ENCODE measurements around the gene PFKL. TPM values are rescaled to one million over a fixed set of nuclear protein-coding genes. Genes with fewer than 3 reads are reported as not detected.

Gene PFKL
- polyA plus RNA-seq, 1 donor (not counting 4 experiments of a cell fraction or from before 2014, with no cell fraction given): 46.6 TPM

DNA sequence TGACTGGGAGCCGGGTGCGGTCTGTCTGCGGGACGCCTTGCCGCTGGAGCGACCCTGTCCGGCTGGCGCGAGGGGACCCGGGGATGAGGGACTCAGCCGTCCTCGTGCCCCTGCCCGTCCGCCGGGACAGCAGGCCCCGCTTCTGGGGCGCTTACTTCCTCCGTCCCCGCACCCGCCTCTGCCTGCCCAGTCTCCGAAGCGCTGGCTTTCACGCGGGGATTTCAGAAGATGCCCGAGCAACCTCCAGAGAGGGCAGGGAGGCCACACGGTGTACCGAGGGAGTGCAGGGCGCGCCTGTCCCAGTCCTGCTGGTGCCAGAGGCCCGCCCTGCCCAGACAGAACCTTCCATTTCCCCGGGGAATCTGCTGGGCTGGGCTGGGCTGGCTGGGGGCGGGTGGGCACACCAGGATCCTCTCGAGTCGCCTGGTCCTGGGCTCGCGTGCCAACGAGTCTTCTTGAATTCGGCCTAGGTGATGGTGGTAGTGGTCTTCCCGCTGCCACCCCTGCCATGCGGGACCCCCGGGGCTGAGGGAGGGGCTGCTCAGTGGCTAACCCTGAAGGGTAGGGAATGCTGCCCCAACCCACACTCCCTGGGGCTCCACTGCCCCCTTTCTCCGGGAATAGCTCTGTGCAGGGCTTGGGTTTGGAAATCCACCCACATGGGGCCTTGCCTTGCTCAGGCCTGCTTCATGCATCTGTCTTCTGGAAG lies 51.1 kb downstream of the PFKL start:
- DNase-seq (ENCODE audit: low read depth, low spot score): no peak
- FAIRE-seq: no peak
- no peaks in the 10 kb centered on the region for H3K36me3 ChIP-seq (ENCODE audit: control insufficient read depth in 2 of 2, extremely low read depth in 1 of 2, insufficient read depth in 2 of 2, low read length in 2 of 2)
- H2AFZ ChIP-seq (ENCODE audit: control insufficient read depth, low read length): no peak overlapping the region
- H3K4me1 ChIP-seq (ENCODE audit: control insufficient read depth, extremely low read depth, insufficient read depth, low read length): no peaks in the 10 kb centered on the region
- no peak overlapping the region for H3K4me2 ChIP-seq (ENCODE audit: control insufficient read depth, extremely low read depth, insufficient read depth, low read depth, low read length)
- no peaks in the 10 kb centered on the region for H3K79me2 ChIP-seq (ENCODE audit: control insufficient read depth, insufficient read depth, low read length)
- H3K27ac ChIP-seq (ENCODE audit: control insufficient read depth, insufficient read depth, low read length): no peak overlapping the region
- H3K9me1 ChIP-seq (ENCODE audit: control insufficient read depth, extremely low read depth, insufficient read depth, low read length): no peaks in the 10 kb centered on the region
- peaks cover 48% of the 10 kb centered on the region for H3K27me3 ChIP-seq (ENCODE audit: control insufficient read depth, extremely low read depth, insufficient read depth, low read length)
- H4K20me1 ChIP-seq (ENCODE audit: control insufficient read depth, extremely low read depth, insufficient read depth, low read length): no peaks in the 10 kb centered on the region
- no peaks in the 10 kb centered on the region for H3K9me3 ChIP-seq (ENCODE audit: control insufficient read depth, low read depth, low read length)
- H3K9ac ChIP-seq (ENCODE audit: control insufficient read depth, extremely low read depth, insufficient read depth, low read length): no peak overlapping the region
- dilution Hi-C loops (cut with MboI; ENCODE audit: extremely low pct_ligation_motif_present, low sequenced_read_pairs): no loop called here
- no peak overlapping the region for H3K4me3 ChIP-seq (ENCODE audit: control insufficient read depth in 2 of 3, extremely low read depth in 1 of 3, insufficient read depth in 2 of 3, low read depth in 1 of 3, low read length in 3 of 3)
- TF ChIP-seq EZH2 (IDR thresholded peaks at IDR 0.05; ENCODE audit: low read length): peak; percentile 77
- TF ChIP-seq, protein P1, sequence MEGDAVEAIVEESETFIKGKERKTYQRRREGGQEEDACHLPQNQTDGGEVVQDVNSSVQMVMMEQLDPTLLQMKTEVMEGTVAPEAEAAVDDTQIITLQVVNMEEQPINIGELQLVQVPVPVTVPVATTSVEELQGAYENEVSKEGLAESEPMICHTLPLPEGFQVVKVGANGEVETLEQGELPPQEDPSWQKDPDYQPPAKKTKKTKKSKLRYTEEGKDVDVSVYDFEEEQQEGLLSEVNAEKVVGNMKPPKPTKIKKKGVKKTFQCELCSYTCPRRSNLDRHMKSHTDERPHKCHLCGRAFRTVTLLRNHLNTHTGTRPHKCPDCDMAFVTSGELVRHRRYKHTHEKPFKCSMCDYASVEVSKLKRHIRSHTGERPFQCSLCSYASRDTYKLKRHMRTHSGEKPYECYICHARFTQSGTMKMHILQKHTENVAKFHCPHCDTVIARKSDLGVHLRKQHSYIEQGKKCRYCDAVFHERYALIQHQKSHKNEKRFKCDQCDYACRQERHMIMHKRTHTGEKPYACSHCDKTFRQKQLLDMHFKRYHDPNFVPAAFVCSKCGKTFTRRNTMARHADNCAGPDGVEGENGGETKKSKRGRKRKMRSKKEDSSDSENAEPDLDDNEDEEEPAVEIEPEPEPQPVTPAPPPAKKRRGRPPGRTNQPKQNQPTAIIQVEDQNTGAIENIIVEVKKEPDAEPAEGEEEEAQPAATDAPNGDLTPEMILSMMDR (optimal IDR thresholded peaks at IDR 0.05 in 1 of 3, IDR thresholded peaks at IDR 0.05 in 1 of 3, conservative IDR thresholded peaks at IDR 0.05 in 1 of 3; ENCODE audit: extremely low read depth in 1 of 3, insufficient read depth in 2 of 3, low read length in 3 of 3): no peak

DNA sequence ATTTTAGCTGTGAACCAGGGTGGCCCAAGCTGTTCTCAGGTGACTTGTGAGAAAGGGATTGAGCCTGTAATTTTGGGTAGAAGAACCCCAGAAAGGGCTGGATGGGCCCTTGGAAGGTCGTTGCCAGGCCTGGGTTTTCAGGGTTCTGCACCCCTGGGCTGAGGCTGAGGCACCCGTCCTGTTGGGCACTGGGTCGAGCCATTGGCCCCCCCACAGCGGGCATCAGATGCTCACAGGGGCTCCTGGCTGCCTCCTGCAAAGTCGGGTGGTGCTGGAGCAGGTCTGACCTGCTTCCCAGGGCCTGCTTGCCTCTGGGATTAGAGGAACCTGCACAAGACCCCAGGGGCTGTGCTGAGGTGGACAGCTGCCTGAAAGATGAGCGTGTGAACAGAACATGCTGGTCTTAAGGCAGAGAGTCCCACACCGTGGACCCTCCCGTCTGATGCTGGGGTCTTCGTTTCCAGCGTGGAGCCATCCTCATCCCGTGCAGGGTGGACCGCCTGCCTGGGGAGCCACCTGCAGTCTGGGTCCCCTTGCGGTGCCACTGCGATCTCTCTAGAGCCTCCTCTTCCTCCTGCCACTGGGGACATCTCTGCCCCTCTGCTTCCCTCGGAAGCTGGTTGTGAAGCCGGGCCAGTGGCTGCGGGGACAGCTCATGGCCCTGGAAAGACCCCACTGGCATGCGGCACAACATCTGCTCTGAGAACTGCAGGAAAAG lies 51.8 kb downstream of the PFKL start:
- dilution Hi-C loops (cut with MboI; ENCODE audit: extremely low pct_ligation_motif_present, low sequenced_read_pairs): no loop called here
- FAIRE-seq (no peak), DNase-seq (ENCODE audit: low read depth, low spot score) (no peak)
- H3K79me2 ChIP-seq (ENCODE audit: control insufficient read depth, insufficient read depth, low read length): no peaks in the 10 kb centered on the region
- no peak overlapping the region for H3K27ac ChIP-seq (ENCODE audit: control insufficient read depth, insufficient read depth, low read length)
- H3K4me1 ChIP-seq (ENCODE audit: control insufficient read depth, extremely low read depth, insufficient read depth, low read length): no peaks in the 10 kb centered on the region
- H3K9ac ChIP-seq (ENCODE audit: control insufficient read depth, extremely low read depth, insufficient read depth, low read length): no peak overlapping the region
- no peaks in the 10 kb centered on the region for H3K36me3 ChIP-seq (ENCODE audit: control insufficient read depth in 2 of 2, extremely low read depth in 1 of 2, insufficient read depth in 2 of 2, low read length in 2 of 2)
- no peak overlapping the region for H2AFZ ChIP-seq (ENCODE audit: control insufficient read depth, low read length)
- H3K9me1 ChIP-seq (ENCODE audit: control insufficient read depth, extremely low read depth, insufficient read depth, low read length): no peaks in the 10 kb centered on the region
- H3K4me2 ChIP-seq (ENCODE audit: control insufficient read depth, extremely low read depth, insufficient read depth, low read depth, low read length): no peak overlapping the region
- no peak for TF ChIP-seq EZH2 (IDR thresholded peaks at IDR 0.05; ENCODE audit: low read length)
- H3K4me3 ChIP-seq (ENCODE audit: control insufficient read depth in 2 of 3, extremely low read depth in 1 of 3, insufficient read depth in 2 of 3, low read depth in 1 of 3, low read length in 3 of 3): no peak overlapping the region
- H3K9me3 ChIP-seq (ENCODE audit: control insufficient read depth, low read depth, low read length): no peaks in the 10 kb centered on the region
- H4K20me1 ChIP-seq (ENCODE audit: control insufficient read depth, extremely low read depth, insufficient read depth, low read length): no peaks in the 10 kb centered on the region
- H3K27me3 ChIP-seq (ENCODE audit: control insufficient read depth, extremely low read depth, insufficient read depth, low read length): peaks cover 48% of the 10 kb centered on the region

Measured in keratinocyte (primary cell).